ENCODE measurements around the gene HECW1. TPM values are rescaled to one million over a fixed set of nuclear protein-coding genes. Genes with fewer than 3 reads are reported as not detected.
"Not testable (repeated sequence)": the region's sequence is repeated elsewhere in the genome, so short reads cannot be mapped to it uniquely, and the experiment has no call there.

The HECW1 gene
- total RNA-seq, 2 experiments from 2014 or later = not detected

GRCh38 chr7:43337811-43338210 lies 225.4 kb downstream of the HECW1 start:
- DNase-seq (no peak), ATAC-seq (no peak)
- no peaks in the 10 kb centered on the region for H3K4me1 Mint-ChIP-seq
- CTCF ChIA-PET = no interaction called here
- no peak overlapping the region for H3K27ac Mint-ChIP-seq
- H3K4me3 Mint-ChIP-seq = no peak overlapping the region
- H3K9me3 Mint-ChIP-seq (ENCODE audit: low read depth) = no peaks in the 10 kb centered on the region
- H3K27me3 Mint-ChIP-seq = peaks cover 31% of the 10 kb centered on the region
- no peaks in the 10 kb centered on the region for H3K36me3 Mint-ChIP-seq

GRCh38 chr7:43341132-43341531 lies 228.7 kb downstream of the HECW1 start:
- Mint-ChIP-seq H3K36me3 (no peaks in the 10 kb centered on the region), H3K9me3 (ENCODE audit: low read depth) (no peaks in the 10 kb centered on the region), H3K27ac (no peak overlapping the region), H3K4me3 (no peak overlapping the region), H3K4me1 (no peaks in the 10 kb centered on the region), H3K27me3 (peaks cover 42% of the 10 kb centered on the region)
- DNase-seq = no peak
- no peak for ATAC-seq
- CTCF ChIA-PET = no interaction called here

- peaks cover 54% of the 10 kb centered on the region for H3K27me3 Mint-ChIP-seq
- DNase-seq; H3K4me1 Mint-ChIP-seq; H3K9me3 Mint-ChIP-seq (ENCODE audit: low read depth); H3K27ac Mint-ChIP-seq; H3K4me3 Mint-ChIP-seq; CTCF ChIA-PET; ATAC-seq; H3K36me3 Mint-ChIP-seq: not testable (repeated sequence)
Measured at GRCh38 chr7:43343417-43343816, 231.0 kb downstream of the HECW1 start.

- not testable (repeated sequence) for H3K4me3 Mint-ChIP-seq, H3K4me1 Mint-ChIP-seq, ATAC-seq
Measured at GRCh38 chr7:43345696-43346095, 233.2 kb downstream of the HECW1 start.

GRCh38 chr7:43351683-43352082 lies 239.2 kb downstream of the HECW1 start:
- CTCF ChIA-PET = no interaction called here
- peaks cover 7% of the 10 kb centered on the region for H3K9me3 Mint-ChIP-seq (ENCODE audit: low read depth)
- DNase-seq = no peak

More at GRCh38 chr7:43345696-43346095, 233.2 kb downstream of the HECW1 start:
- H3K27ac Mint-ChIP-seq; CTCF ChIA-PET; DNase-seq; H3K36me3 Mint-ChIP-seq; H3K9me3 Mint-ChIP-seq (ENCODE audit: low read depth): not testable (repeated sequence)
- peaks cover 56% of the 10 kb centered on the region for H3K27me3 Mint-ChIP-seq

GRCh38 chr7:43353902-43354301 lies 241.5 kb downstream of the HECW1 start:
- Mint-ChIP-seq H3K9me3 (ENCODE audit: low read depth) (peaks cover 7% of the 10 kb centered on the region), H3K4me3 (no peak overlapping the region), H3K27me3 (peaks cover 37% of the 10 kb centered on the region), H3K4me1 (no peaks in the 10 kb centered on the region), H3K27ac (no peak overlapping the region), H3K36me3 (peaks cover 2% of the 10 kb centered on the region)
- CTCF ChIA-PET = no interaction called here
- ATAC-seq (no peak), DNase-seq (no peak)

More at GRCh38 chr7:43351683-43352082, 239.2 kb downstream of the HECW1 start:
- Mint-ChIP-seq H3K27me3 (peaks cover 48% of the 10 kb centered on the region), H3K36me3 (peaks cover 2% of the 10 kb centered on the region), H3K4me3 (no peak overlapping the region), H3K27ac (no peak overlapping the region), H3K4me1 (no peaks in the 10 kb centered on the region)
- no peak for ATAC-seq

GRCh38 chr7:43362652-43363034 lies 250.2 kb downstream of the HECW1 start:
- Mint-ChIP-seq H3K4me1 (no peaks in the 10 kb centered on the region), H3K27ac (no peak overlapping the region), H3K4me3 (no peak overlapping the region), H3K36me3 (no peaks in the 10 kb centered on the region), H3K9me3 (ENCODE audit: low read depth) (no peaks in the 10 kb centered on the region), H3K27me3 (peaks cover 6% of the 10 kb centered on the region)
- CTCF ChIA-PET = no interaction called here
- no peak for ATAC-seq
- no peak for DNase-seq

- Mint-ChIP-seq H3K4me3 (no peak overlapping the region), H3K36me3 (no peaks in the 10 kb centered on the region), H3K27ac (no peak overlapping the region), H3K27me3 (peaks cover 10% of the 10 kb centered on the region), H3K4me1 (no peaks in the 10 kb centered on the region), H3K9me3 (ENCODE audit: low read depth) (no peaks in the 10 kb centered on the region)
- no peak for DNase-seq
- ATAC-seq = no peak
- CTCF ChIA-PET = no interaction called here
Measured at GRCh38 chr7:43363035-43363791, 250.8 kb downstream of the HECW1 start.

- DNase-seq (no peak), ATAC-seq (no peak)
- no peak overlapping the region for H3K4me3 Mint-ChIP-seq
- H3K27me3 Mint-ChIP-seq = peaks cover 12% of the 10 kb centered on the region
- H3K4me1 Mint-ChIP-seq = no peaks in the 10 kb centered on the region
- CTCF ChIA-PET = no interaction called here
- H3K36me3 Mint-ChIP-seq = no peaks in the 10 kb centered on the region
- no peak overlapping the region for H3K27ac Mint-ChIP-seq
- H3K9me3 Mint-ChIP-seq (ENCODE audit: low read depth) = no peaks in the 10 kb centered on the region
Measured at GRCh38 chr7:43364391-43364790, 251.9 kb downstream of the HECW1 start.

- no peak overlapping the region for H3K4me3 Mint-ChIP-seq
Measured at GRCh38 chr7:43372676-43373355, 260.4 kb downstream of the HECW1 start.

GRCh38 chr7:43377196-43377960 lies 264.9 kb downstream of the HECW1 start:
- H3K4me3 Mint-ChIP-seq = no peak overlapping the region
- H3K27ac Mint-ChIP-seq = no peak overlapping the region
- no peak for ATAC-seq
- CTCF ChIA-PET = interaction anchor here (0.7 kb wide), 1 partner anchor 61 kb away, joined by 3 read pairs; no protein-coding TSS in a partner anchor
- no peak for DNase-seq
- H3K4me1 Mint-ChIP-seq = no peaks in the 10 kb centered on the region
- H3K36me3 Mint-ChIP-seq = no peaks in the 10 kb centered on the region
- H3K9me3 Mint-ChIP-seq (ENCODE audit: low read depth) = no peaks in the 10 kb centered on the region
- peaks cover 25% of the 10 kb centered on the region for H3K27me3 Mint-ChIP-seq

More at GRCh38 chr7:43372676-43373355, 260.4 kb downstream of the HECW1 start:
- Mint-ChIP-seq H3K36me3 (no peaks in the 10 kb centered on the region), H3K9me3 (ENCODE audit: low read depth) (no peaks in the 10 kb centered on the region), H3K4me1 (no peaks in the 10 kb centered on the region), H3K27ac (no peak overlapping the region), H3K27me3 (peaks cover 21% of the 10 kb centered on the region)
- no peak for DNase-seq
- ATAC-seq = no peak
- CTCF ChIA-PET = no interaction called here

- ATAC-seq = no peak
- DNase-seq = no peak
- no peaks in the 10 kb centered on the region for H3K36me3 Mint-ChIP-seq
Measured at GRCh38 chr7:43379210-43379609, 266.8 kb downstream of the HECW1 start.

GRCh38 chr7:43384616-43385308 lies 272.3 kb downstream of the HECW1 start:
- H3K27ac Mint-ChIP-seq = no peak overlapping the region
- H3K36me3 Mint-ChIP-seq = no peaks in the 10 kb centered on the region
- DNase-seq = no peak
- CTCF ChIA-PET = no interaction called here
- peaks cover 10% of the 10 kb centered on the region for H3K27me3 Mint-ChIP-seq
- no peak overlapping the region for H3K4me3 Mint-ChIP-seq
- ATAC-seq = no peak
- peaks cover 5% of the 10 kb centered on the region for H3K4me1 Mint-ChIP-seq
- no peaks in the 10 kb centered on the region for H3K9me3 Mint-ChIP-seq (ENCODE audit: low read depth)

More at GRCh38 chr7:43379210-43379609, 266.8 kb downstream of the HECW1 start:
- H3K4me1 Mint-ChIP-seq = no peaks in the 10 kb centered on the region
- peaks cover 17% of the 10 kb centered on the region for H3K27me3 Mint-ChIP-seq
- no peak overlapping the region for H3K4me3 Mint-ChIP-seq
- CTCF ChIA-PET = no interaction called here
- no peak overlapping the region for H3K27ac Mint-ChIP-seq
- H3K9me3 Mint-ChIP-seq (ENCODE audit: low read depth) = no peaks in the 10 kb centered on the region

Data from activated CD8-positive, alpha-beta memory T cell treated with anti-CD3 and anti-CD28 coated beads, Interleukin-2, amount 10 ng/mL, durations not matched to agents 7 days and 5 days (primary cell).